ENCODE data around the gene VPS35L. TPM values are rescaled to one million over a fixed set of nuclear protein-coding genes. Genes with fewer than 3 reads are reported as not detected.

VPS35L gene
- polyA plus RNA-seq, 1 experiment: 83.2 TPM

- CTCF ChIA-PET: interaction anchor here (1.0 to 2.0 kb wide), 4 partner anchors 13 to 173 kb away, joined by 3 to 5 read pairs (median 4); partner anchors contain the start of gene GPRC5B
- peak; percentile 44 for DNase-seq (ENCODE audit: low read depth)
- peak; percentile 19; the same call in 1 of the 2 replicates for TF ChIP-seq CTCF (IDR thresholded peaks at IDR 0.05; ENCODE audit: insufficient read depth, low read depth, low read length)
- POLR2A ChIA-PET: no interaction called here
- peaks cover 3% of the 10 kb centered on the region for H3K36me3 ChIP-seq (ENCODE audit: control insufficient read depth, insufficient read depth, low read length)
- H3K4me3 ChIP-seq (ENCODE audit: low read depth, low read length): peak within 1 kb of the TSS; percentile 82
- no peaks in the 10 kb centered on the region for H3K27me3 ChIP-seq (ENCODE audit: control insufficient read depth, insufficient read depth, low read length)
Observed at GRCh38 chr16:19717741-19718623, 162.5 kb downstream of the VPS35L start, which contains the start of the genes IQCK and KNOP1. Gene IQCK, plus strand, starts transcription at chr16:19718271. Its CDS starts 36 bp downstream, at chr16:19718307. Gene KNOP1, minus strand, starts transcription at chr16:19718227. Its CDS starts 3,192 bp downstream, at chr16:19715035.

- Histone ChIP-seq H3K27me3 (ENCODE audit: control insufficient read depth, insufficient read depth, low read length) (no peaks in the 10 kb centered on the region), H3K36me3 (ENCODE audit: control insufficient read depth, insufficient read depth, low read length) (peaks cover 3% of the 10 kb centered on the region), H3K4me3 (ENCODE audit: low read depth, low read length) (peak overlapping the region; percentile 82)
- ChIA-PET POLR2A (no interaction called here), CTCF (interaction anchor here (1.0 to 2.0 kb wide), 4 partner anchors 13 to 173 kb away, joined by 3 to 5 read pairs (median 4); partner anchors contain the start of gene GPRC5B)
- no peak for TF ChIP-seq CTCF (IDR thresholded peaks at IDR 0.05; ENCODE audit: insufficient read depth, low read depth, low read length)
- DNase-seq (ENCODE audit: low read depth): no peak
Observed at GRCh38 chr16:19718624-19718965, 163.1 kb downstream of the VPS35L start.

- POLR2A ChIA-PET: no interaction called here
- TF ChIP-seq CTCF (IDR thresholded peaks at IDR 0.05; ENCODE audit: insufficient read depth, low read depth, low read length): no peak
- Histone ChIP-seq H3K27me3 (ENCODE audit: control insufficient read depth, insufficient read depth, low read length) (no peaks in the 10 kb centered on the region), H3K36me3 (ENCODE audit: control insufficient read depth, insufficient read depth, low read length) (no peaks in the 10 kb centered on the region), H3K4me3 (ENCODE audit: low read depth, low read length) (no peak overlapping the region)
- DNase-seq (ENCODE audit: low read depth): no peak
- CTCF ChIA-PET: interaction anchor here (0.7 to 1.2 kb wide), 2 partner anchors 9 to 164 kb away, joined by 3 to 4 read pairs; no protein-coding TSS in a partner anchor
Observed at GRCh38 chr16:19722269-19722952, 166.9 kb downstream of the VPS35L start.

- Histone ChIP-seq H3K36me3 (ENCODE audit: control insufficient read depth, insufficient read depth, low read length) (no peaks in the 10 kb centered on the region), H3K4me3 (ENCODE audit: low read depth, low read length) (no peak overlapping the region), H3K27me3 (ENCODE audit: control insufficient read depth, insufficient read depth, low read length) (no peaks in the 10 kb centered on the region)
- no peak for DNase-seq (ENCODE audit: low read depth)
- TF ChIP-seq CTCF (IDR thresholded peaks at IDR 0.05; ENCODE audit: insufficient read depth, low read depth, low read length): no peak
- CTCF ChIA-PET: interaction anchor here (0.7 to 1.4 kb wide), 3 partner anchors 8 to 164 kb away, joined by 3 to 4 read pairs (median 3); no protein-coding TSS in a partner anchor
- POLR2A ChIA-PET: no interaction called here
Observed at GRCh38 chr16:19722981-19723380, 167.5 kb downstream of the VPS35L start.

GRCh38 chr16:19728636-19728965 is 173.1 kb downstream of the VPS35L start:
- Histone ChIP-seq H3K36me3 (ENCODE audit: control insufficient read depth, insufficient read depth, low read length) (no peaks in the 10 kb centered on the region), H3K4me3 (ENCODE audit: low read depth, low read length) (no peak overlapping the region), H3K27me3 (ENCODE audit: control insufficient read depth, insufficient read depth, low read length) (no peaks in the 10 kb centered on the region)
- no peak for DNase-seq (ENCODE audit: low read depth)
- POLR2A ChIA-PET: no interaction called here
- CTCF ChIA-PET: interaction anchor here (1.9 kb wide), 1 partner anchor 15 kb away, joined by 5 read pairs; no protein-coding TSS in a partner anchor
- no peak for TF ChIP-seq CTCF (IDR thresholded peaks at IDR 0.05; ENCODE audit: insufficient read depth, low read depth, low read length)
